IMR-90 (cell line): ENCODE measurements around the gene GPRC5B.

Experiments
- BHLHE40 ChIP-seq: fragments of 150-350 bp; IDR thresholded peaks from 2 replicates; pipeline ENCODE4 v1.6.1; 2016; ENCODE audit warnings: mild to moderate bottlenecking, low read depth, low read length
- MAFK ChIP-seq: IDR thresholded peaks from 2 replicates; pipeline ENCODE4 v1.6.1; 2012; ENCODE audit warnings: low read depth, low read length, improper control_type of control experiment
- POLR2A ChIP-seq: IDR thresholded peaks from 2 replicates; pipeline ENCODE4 v1.6.1; 2012; ENCODE audit warnings: mild to moderate bottlenecking, low read depth, low read length
- TF ChIP-seq, protein P1 (sequence below): conservative IDR thresholded peaks from 2 replicates; pipeline ENCODE4 v1.5.1; 2012; ENCODE audit warnings: mild to moderate bottlenecking, low read depth, low read length, improper control_type of control experiment

DNA sequence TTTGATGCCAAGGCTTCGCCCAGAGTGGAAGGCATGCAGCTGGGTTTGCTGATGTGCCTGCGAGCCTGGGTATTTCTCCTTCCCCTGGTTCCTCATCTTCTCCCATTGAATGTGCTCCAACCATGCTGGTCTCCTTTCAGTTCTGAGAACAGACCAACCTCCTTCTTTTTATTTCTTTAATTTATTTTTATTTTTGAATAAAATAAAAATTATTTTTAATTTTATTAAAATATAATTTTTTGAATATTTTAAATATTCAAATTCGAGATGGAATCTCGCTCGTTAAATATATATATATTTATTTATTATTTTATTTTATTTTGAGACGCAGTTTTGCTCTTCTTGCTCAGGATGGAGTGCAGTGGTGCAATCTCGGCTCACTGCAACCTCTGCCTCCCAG, 30.2 kb upstream of the GPRC5B start:
- TF ChIP-seq, protein P1, sequence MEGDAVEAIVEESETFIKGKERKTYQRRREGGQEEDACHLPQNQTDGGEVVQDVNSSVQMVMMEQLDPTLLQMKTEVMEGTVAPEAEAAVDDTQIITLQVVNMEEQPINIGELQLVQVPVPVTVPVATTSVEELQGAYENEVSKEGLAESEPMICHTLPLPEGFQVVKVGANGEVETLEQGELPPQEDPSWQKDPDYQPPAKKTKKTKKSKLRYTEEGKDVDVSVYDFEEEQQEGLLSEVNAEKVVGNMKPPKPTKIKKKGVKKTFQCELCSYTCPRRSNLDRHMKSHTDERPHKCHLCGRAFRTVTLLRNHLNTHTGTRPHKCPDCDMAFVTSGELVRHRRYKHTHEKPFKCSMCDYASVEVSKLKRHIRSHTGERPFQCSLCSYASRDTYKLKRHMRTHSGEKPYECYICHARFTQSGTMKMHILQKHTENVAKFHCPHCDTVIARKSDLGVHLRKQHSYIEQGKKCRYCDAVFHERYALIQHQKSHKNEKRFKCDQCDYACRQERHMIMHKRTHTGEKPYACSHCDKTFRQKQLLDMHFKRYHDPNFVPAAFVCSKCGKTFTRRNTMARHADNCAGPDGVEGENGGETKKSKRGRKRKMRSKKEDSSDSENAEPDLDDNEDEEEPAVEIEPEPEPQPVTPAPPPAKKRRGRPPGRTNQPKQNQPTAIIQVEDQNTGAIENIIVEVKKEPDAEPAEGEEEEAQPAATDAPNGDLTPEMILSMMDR, result no peak
- no peak for TF ChIP-seq POLR2A
- no peak for TF ChIP-seq BHLHE40
- TF ChIP-seq MAFK, result no peak
